Measurements from ENCODE around the gene PRTG.

Gene PRTG

GRCh38 chr15:55573224-55573623 is 169.7 kb downstream of the PRTG start:
- no peaks in the 10 kb centered on the region for H3F3A ChIP-seq (ENCODE audit: control insufficient read depth, insufficient read depth)
- no peaks in the 10 kb centered on the region for H3K9me3 ChIP-seq (ENCODE audit: control insufficient read depth, insufficient read depth, low read length)
- H3K9me2 ChIP-seq (replicated peaks; ENCODE audit: control insufficient read depth, low read length): no peaks in the 10 kb centered on the region
- H3K27ac ChIP-seq (ENCODE audit: low read depth, low read length): no peak overlapping the region
- no peak overlapping the region for H3K4me3 ChIP-seq (ENCODE audit: low read length)
- H4K20me1 ChIP-seq (ENCODE audit: control insufficient read depth, insufficient read depth, low read depth, low read length): no peaks in the 10 kb centered on the region
- H3K4me2 ChIP-seq (ENCODE audit: low read length): no peak overlapping the region
- H3K36me3 ChIP-seq (ENCODE audit: control insufficient read depth, low read length): no peaks in the 10 kb centered on the region
- 0 out of 2 replicates have a peak, but pooled peaks cover 2% of the 10 kb centered on the region for H3K27me3 ChIP-seq (ENCODE audit: control insufficient read depth, low read length)
- TF ChIP-seq CTCF (IDR thresholded peaks at IDR 0.05; ENCODE audit: low read depth, low read length, poor library complexity, severe bottlenecking) (no peak), EZH2phosphoT487 (IDR thresholded peaks at IDR 0.05; ENCODE audit: borderline replicate concordance, low read length) (no peak)
- H3K79me2 ChIP-seq (ENCODE audit: control insufficient read depth, low read length): no peaks in the 10 kb centered on the region
- no peaks in the 10 kb centered on the region for H3K4me1 ChIP-seq (ENCODE audit: control insufficient read depth, low read length)

GRCh38 chr15:55564347-55565145 is 178.4 kb downstream of the PRTG start:
- Histone ChIP-seq H3K79me2 (ENCODE audit: control insufficient read depth, low read length) (no peaks in the 10 kb centered on the region), H3F3A (ENCODE audit: control insufficient read depth, insufficient read depth) (no peaks in the 10 kb centered on the region), H3K4me3 (ENCODE audit: low read length) (no peak overlapping the region), H3K4me1 (ENCODE audit: control insufficient read depth, low read length) (no peaks in the 10 kb centered on the region), H3K9me3 (ENCODE audit: control insufficient read depth, insufficient read depth, low read length) (no peaks in the 10 kb centered on the region), H3K9me2 (replicated peaks; ENCODE audit: control insufficient read depth, low read length) (no peaks in the 10 kb centered on the region), H3K4me2 (ENCODE audit: low read length) (no peak overlapping the region), H3K27me3 (ENCODE audit: control insufficient read depth, low read length) (no peaks in the 10 kb centered on the region), H4K20me1 (ENCODE audit: control insufficient read depth, insufficient read depth, low read depth, low read length) (no peaks in the 10 kb centered on the region), H3K27ac (ENCODE audit: low read depth, low read length) (no peak overlapping the region), H3K36me3 (ENCODE audit: control insufficient read depth, low read length) (no peaks in the 10 kb centered on the region)
- TF ChIP-seq EZH2phosphoT487 (IDR thresholded peaks at IDR 0.05; ENCODE audit: borderline replicate concordance, low read length): no peak
- peak; percentile 24 for TF ChIP-seq CTCF (IDR thresholded peaks at IDR 0.05; ENCODE audit: low read depth, low read length, poor library complexity, severe bottlenecking)

GRCh38 chr15:55562601-55563000 is 180.4 kb downstream of the PRTG start:
- Histone ChIP-seq H3K9me3 (ENCODE audit: control insufficient read depth, insufficient read depth, low read length) (no peaks in the 10 kb centered on the region), H3K4me1 (ENCODE audit: control insufficient read depth, low read length) (no peaks in the 10 kb centered on the region), H3K79me2 (ENCODE audit: control insufficient read depth, low read length) (no peaks in the 10 kb centered on the region), H3K27ac (ENCODE audit: low read depth, low read length) (no peak overlapping the region), H3K4me2 (ENCODE audit: low read length) (no peak overlapping the region), H3K36me3 (ENCODE audit: control insufficient read depth, low read length) (no peaks in the 10 kb centered on the region), H3F3A (ENCODE audit: control insufficient read depth, insufficient read depth) (no peaks in the 10 kb centered on the region), H4K20me1 (ENCODE audit: control insufficient read depth, insufficient read depth, low read depth, low read length) (no peaks in the 10 kb centered on the region), H3K9me2 (replicated peaks; ENCODE audit: control insufficient read depth, low read length) (no peaks in the 10 kb centered on the region), H3K27me3 (ENCODE audit: control insufficient read depth, low read length) (no peaks in the 10 kb centered on the region), H3K4me3 (ENCODE audit: low read length) (no peak overlapping the region)
- TF ChIP-seq EZH2phosphoT487 (IDR thresholded peaks at IDR 0.05; ENCODE audit: borderline replicate concordance, low read length): no peak
- TF ChIP-seq CTCF (IDR thresholded peaks at IDR 0.05; ENCODE audit: low read depth, low read length, poor library complexity, severe bottlenecking): no peak

Measured in DOHH2 (cell line).